Measurements from ENCODE around the gene THSD7A.
A peak's percentile ranks its signal among the peaks of the same experiment; 100 is the strongest.

DNA sequence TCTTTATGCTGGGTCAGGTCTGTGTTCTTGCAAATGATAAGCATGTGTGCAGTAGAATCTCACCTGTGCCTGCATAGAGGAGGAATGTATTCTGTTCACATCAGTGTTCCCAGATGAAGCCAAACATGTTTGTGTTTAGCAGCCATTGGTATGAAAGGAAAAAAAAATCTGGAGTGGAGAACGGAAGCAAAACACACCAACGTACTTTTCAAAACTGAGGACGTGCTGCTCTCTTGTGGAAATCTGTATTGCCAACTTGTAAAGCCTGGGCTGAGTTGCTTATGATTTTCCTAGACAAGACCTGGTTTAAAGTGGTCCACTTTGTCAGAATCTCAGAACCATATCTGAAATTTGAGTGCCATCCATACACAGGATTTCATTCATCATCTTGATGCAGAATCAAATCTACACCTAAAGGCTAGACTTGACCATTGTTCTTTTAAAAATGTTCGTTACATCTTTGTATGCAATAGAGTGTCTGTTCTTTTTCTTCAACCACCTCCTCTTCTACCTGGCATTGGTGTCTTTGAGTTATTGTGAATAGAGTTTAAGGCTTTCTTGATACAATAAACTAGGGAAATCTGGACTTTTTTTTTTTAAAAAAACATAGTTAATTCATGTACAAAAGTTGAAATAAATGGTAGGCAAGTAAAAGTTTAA is 490.6 kb downstream of the THSD7A start:
- TF ChIP-seq, protein P1, sequence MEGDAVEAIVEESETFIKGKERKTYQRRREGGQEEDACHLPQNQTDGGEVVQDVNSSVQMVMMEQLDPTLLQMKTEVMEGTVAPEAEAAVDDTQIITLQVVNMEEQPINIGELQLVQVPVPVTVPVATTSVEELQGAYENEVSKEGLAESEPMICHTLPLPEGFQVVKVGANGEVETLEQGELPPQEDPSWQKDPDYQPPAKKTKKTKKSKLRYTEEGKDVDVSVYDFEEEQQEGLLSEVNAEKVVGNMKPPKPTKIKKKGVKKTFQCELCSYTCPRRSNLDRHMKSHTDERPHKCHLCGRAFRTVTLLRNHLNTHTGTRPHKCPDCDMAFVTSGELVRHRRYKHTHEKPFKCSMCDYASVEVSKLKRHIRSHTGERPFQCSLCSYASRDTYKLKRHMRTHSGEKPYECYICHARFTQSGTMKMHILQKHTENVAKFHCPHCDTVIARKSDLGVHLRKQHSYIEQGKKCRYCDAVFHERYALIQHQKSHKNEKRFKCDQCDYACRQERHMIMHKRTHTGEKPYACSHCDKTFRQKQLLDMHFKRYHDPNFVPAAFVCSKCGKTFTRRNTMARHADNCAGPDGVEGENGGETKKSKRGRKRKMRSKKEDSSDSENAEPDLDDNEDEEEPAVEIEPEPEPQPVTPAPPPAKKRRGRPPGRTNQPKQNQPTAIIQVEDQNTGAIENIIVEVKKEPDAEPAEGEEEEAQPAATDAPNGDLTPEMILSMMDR (conservative IDR thresholded peaks at IDR 0.05; ENCODE audit: low read depth, low read length), result peak; percentile 59
- TF ChIP-seq EZH2 (IDR thresholded peaks at IDR 0.05; ENCODE audit: borderline replicate concordance, low read depth, low read length, poor library complexity, severe bottlenecking), result no peak
